IPS DF 6.9 (cell line): Measurements from ENCODE around the gene LDLRAD3.

Experiments
- DNase-seq: peaks from one replicate; pipeline ENCODE4 v3.0.0-alpha.2; 2013; ENCODE audit warnings: low read depth, low spot score
- H3K27ac ChIP-seq: one replicate; pipeline ENCODE4 v1.5.1; 2013; ENCODE audit warnings: low read length, control low read depth
- H3K27me3 ChIP-seq: 2 replicates; pipeline ENCODE4 v1.6.1; 2013; ENCODE audit warnings: mild to moderate bottlenecking, low read length; ENCODE audit not compliant: control insufficient read depth, insufficient read depth
- H3K36me3 ChIP-seq: 2 replicates; pipeline ENCODE4 v1.6.1; 2013; ENCODE audit warnings: low read length; ENCODE audit not compliant: control insufficient read depth, insufficient read depth
- H3K4me1 ChIP-seq: 2 replicates; pipeline ENCODE4 v1.6.1; 2013; ENCODE audit warnings: low read length; ENCODE audit not compliant: control insufficient read depth, insufficient read depth
- H3K4me3 ChIP-seq: 2 replicates; pipeline ENCODE4 v1.5.1; 2013; ENCODE audit warnings: mild to moderate bottlenecking, low read length
- H3K9me3 ChIP-seq: 2 replicates; pipeline ENCODE4 v1.6.1; 2013; ENCODE audit warnings: low read length, inconsistent platforms; ENCODE audit not compliant: control insufficient read depth, insufficient read depth
- WGBS: extraction: QIAGEN DNeasy Blood & Tissue Kit; methylation state at CpG from one replicate; pipeline ENCODE4 v1.1.7; 2013; ENCODE audit warnings: mixed read lengths, missing lambda C conversion rate; ENCODE audit not compliant: insufficient read length, insufficient coverage; 5-methylcytosine and 5-hydroxymethylcytosine counted together

Gene LDLRAD3

DNA sequence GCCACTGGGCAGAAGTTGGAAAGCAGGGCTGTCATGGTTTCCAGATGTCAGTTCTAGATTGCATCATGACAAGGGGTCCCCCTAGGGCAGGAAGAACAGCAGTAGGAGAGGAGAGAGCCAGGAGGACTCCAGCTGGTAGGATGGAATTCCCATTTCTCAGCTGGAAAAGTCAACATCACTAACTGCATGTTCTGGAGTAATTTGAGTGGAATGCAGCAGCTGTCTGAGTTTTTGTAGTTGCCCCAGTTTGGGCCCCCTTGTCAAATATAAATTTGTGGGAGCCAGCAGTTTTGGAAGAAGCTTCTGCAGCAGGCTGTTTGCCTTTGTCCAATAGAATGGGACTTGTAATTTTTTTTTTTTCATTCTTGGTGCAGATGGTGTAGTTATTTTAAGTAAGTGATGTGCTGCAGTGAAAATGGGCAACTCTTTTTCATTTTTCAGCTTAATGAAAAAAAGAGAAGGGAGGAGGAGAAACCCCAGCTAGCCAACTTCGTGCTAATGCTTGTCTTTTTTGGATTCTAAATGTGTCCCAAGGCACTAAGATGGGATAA is 86.9 kb downstream of the LDLRAD3 start:
- H3K36me3 ChIP-seq, result no peaks in the 10 kb centered on the region
- DNase-seq, result no peak
- WGBS, result no CpG with 5 or more reads among the region's 1 CpG
- H3K4me3 ChIP-seq, result no peak overlapping the region
- no peaks in the 10 kb centered on the region for H3K27me3 ChIP-seq
- H3K9me3 ChIP-seq, result no peaks in the 10 kb centered on the region
- no peak overlapping the region for H3K27ac ChIP-seq
- peaks cover 4% of the 10 kb centered on the region; the same call in 1 of the 2 replicates for H3K4me1 ChIP-seq

DNA sequence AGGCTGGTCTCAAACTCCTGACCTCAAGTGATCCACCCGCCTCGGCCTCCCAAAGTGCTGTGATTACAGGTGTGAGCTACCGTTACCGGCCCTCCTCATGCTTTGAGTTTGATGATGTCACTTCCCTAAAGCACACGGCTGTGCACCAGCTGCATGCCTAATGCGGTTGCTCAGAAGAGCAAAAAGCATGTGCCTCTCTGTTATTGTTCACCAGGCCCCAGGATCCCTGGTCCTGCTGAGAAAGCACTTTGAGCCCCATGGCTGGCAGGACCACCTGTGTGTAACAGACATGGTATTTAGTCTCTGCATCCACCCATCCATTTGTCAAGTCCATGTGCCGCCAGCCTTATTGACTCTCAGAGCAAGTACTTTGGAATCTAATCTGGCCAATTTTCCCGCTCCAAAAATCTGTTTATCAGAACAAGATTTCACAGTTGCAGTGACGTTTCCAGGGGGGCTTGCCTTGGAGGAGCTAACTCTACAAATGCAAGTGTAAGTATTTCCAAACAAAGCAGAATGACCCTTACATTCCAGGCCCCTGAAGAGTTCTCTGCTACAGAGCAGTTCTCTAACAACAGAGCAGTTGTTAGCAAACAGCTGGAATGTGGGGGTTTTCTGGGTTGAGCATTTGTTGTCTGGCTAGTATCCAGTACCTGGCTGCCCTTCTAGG is 89.4 kb downstream of the LDLRAD3 start:
- Histone ChIP-seq H3K27me3 (no peaks in the 10 kb centered on the region), H3K4me3 (no peak overlapping the region), H3K9me3 (no peaks in the 10 kb centered on the region), H3K4me1 (peaks cover 4% of the 10 kb centered on the region; the same call in 1 of the 2 replicates), H3K36me3 (no peaks in the 10 kb centered on the region), H3K27ac (no peak overlapping the region)
- WGBS, result no CpG with 5 or more reads among the region's 9 CpGs
- DNase-seq, result no peak

DNA sequence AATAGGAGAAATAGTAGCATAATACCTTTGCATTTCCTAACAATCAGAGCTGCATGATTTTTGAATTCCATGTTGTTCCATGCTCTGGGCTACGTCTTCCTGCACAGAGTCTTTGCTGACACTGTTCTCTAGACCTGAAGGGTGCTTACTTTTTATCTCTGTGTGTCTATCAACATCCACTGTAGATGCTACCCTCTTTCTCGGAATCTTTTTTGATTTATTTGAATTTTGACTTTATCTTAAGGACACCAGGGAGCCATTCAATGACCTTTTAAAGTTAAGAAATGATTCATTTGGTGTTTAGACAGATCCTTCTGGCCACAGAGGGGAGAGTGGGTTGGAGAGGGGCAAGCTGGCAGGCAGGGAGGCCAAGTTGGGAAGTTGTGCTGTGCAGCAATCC is 90.1 kb downstream of the LDLRAD3 start:
- Histone ChIP-seq H3K27me3 (no peaks in the 10 kb centered on the region), H3K27ac (no peak overlapping the region), H3K9me3 (no peaks in the 10 kb centered on the region), H3K4me3 (no peak overlapping the region), H3K4me1 (peaks cover 4% of the 10 kb centered on the region; the same call in 1 of the 2 replicates), H3K36me3 (no peaks in the 10 kb centered on the region)
- DNase-seq, result no peak
- WGBS, result no CpG with 5 or more reads among the region's 2 CpGs

DNA sequence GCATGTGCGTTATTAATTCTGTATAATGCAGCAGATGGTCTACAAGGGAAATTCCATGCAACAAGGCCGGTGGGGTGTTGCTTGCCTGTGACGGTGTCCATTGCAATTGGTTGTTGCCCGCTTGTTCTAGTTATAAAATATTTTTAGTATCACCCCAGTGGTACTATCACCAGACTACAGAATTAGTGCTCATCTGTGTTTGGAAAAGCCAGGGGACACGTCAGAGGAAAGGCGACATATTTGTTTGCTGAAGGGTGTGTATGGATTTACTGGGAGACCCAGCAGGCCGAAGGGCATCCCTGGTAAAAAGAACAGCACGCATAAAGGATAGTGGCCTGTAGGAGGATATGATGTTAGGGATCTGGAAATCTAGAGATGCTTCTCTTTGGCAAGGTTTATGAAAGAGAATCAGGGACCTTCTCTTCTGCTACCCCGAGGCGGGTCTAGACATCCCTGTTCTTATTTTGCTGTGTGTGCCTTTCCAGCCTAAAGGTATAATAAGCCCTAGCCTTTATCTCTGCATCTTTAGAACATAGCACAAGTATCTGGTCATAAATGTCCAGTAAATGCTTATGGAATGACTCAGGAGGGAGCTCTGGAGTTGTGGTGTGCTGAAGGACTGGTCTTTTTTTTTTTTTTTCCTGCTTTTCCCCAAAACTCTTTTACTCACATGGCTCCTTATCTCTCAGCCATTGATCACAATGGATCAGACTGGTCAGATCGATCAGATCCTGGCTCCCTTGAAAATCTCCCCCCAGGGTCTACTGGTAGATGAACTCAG is 90.9 kb downstream of the LDLRAD3 start:
- no peaks in the 10 kb centered on the region for H3K27me3 ChIP-seq
- H3K36me3 ChIP-seq, result no peaks in the 10 kb centered on the region
- peaks cover 4% of the 10 kb centered on the region; the same call in 1 of the 2 replicates for H3K4me1 ChIP-seq
- H3K4me3 ChIP-seq, result no peak overlapping the region
- WGBS, result no CpG with 5 or more reads among the region's 11 CpGs
- H3K9me3 ChIP-seq, result no peaks in the 10 kb centered on the region
- DNase-seq, result no peak
- H3K27ac ChIP-seq, result no peak overlapping the region

DNA sequence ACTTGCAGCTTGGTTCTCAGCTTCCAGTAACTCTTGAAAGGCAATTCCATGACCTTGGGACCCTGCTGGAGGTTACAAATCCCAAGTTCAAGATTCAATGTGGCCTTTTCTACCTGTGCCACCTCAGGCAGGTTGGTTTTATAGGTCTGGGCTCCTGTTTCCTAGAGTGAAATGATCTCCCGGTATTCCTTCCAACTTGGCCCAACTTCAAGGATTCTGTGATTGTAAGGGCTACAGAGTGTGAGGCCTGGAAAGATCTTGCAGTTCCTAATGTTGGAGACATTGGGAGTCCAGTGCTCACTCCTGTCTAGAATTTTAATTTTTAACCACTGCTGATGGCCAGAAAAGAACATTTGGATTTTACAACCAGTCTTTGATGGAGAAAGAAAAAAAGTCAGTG is 91.6 kb downstream of the LDLRAD3 start:
- Histone ChIP-seq H3K27ac (no peak overlapping the region), H3K36me3 (no peaks in the 10 kb centered on the region), H3K4me3 (no peak overlapping the region), H3K27me3 (no peaks in the 10 kb centered on the region), H3K4me1 (peaks cover 4% of the 10 kb centered on the region; the same call in 1 of the 2 replicates), H3K9me3 (no peaks in the 10 kb centered on the region)
- no CpG with 5 or more reads among the region's 1 CpG for WGBS
- no peak for DNase-seq

DNA sequence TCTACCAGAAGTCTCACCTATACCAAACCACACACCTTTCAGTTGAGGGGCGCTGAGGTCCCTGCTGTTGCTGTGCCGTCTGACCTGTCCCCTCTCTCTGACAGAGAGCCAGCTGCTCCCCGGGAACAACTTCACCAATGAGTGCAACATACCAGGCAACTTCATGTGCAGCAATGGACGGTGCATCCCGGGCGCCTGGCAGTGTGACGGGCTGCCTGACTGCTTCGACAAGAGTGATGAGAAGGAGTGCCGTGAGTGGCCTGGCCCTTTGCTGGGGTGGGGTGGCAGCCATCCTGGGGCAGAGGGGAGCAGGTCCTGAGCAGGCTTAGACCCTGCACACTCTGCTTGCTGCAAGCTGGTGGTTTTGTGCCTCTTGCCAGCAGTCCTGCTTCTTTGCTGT is 92.1 kb downstream of the LDLRAD3 start:
- H3K4me1 ChIP-seq, result peaks cover 4% of the 10 kb centered on the region; the same call in 1 of the 2 replicates
- no peak overlapping the region for H3K27ac ChIP-seq
- H3K36me3 ChIP-seq, result no peaks in the 10 kb centered on the region
- no peak for DNase-seq
- WGBS, result no CpG with 5 or more reads among the region's 9 CpGs
- no peaks in the 10 kb centered on the region for H3K9me3 ChIP-seq
- H3K4me3 ChIP-seq, result no peak overlapping the region
- no peaks in the 10 kb centered on the region for H3K27me3 ChIP-seq

DNA sequence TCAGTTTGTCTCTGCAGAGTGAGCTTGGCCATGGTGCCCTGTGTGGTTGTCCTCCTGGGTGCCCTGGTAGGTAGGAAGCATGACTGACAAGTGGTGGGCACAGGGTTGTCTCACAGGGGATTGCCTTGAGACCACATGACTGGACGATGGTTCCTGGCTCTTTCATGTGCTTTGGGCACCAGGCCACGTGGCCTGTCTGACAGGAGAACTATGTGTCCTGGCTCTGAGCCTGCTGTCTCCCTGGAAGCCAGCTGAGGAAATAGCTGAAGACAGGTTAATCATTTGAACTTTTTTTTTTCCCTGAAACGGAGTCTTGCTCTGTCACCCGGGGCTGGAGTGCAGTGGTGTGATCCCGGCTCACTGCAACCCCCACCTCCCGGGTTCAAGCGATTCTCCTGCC is 93.2 kb downstream of the LDLRAD3 start:
- peaks cover 4% of the 10 kb centered on the region; the same call in 1 of the 2 replicates for H3K4me1 ChIP-seq
- no peaks in the 10 kb centered on the region for H3K36me3 ChIP-seq
- DNase-seq, result no peak
- H3K27ac ChIP-seq, result no peak overlapping the region
- H3K4me3 ChIP-seq, result no peak overlapping the region
- no CpG with 5 or more reads among the region's 7 CpGs for WGBS
- H3K27me3 ChIP-seq, result no peaks in the 10 kb centered on the region
- H3K9me3 ChIP-seq, result no peaks in the 10 kb centered on the region

DNA sequence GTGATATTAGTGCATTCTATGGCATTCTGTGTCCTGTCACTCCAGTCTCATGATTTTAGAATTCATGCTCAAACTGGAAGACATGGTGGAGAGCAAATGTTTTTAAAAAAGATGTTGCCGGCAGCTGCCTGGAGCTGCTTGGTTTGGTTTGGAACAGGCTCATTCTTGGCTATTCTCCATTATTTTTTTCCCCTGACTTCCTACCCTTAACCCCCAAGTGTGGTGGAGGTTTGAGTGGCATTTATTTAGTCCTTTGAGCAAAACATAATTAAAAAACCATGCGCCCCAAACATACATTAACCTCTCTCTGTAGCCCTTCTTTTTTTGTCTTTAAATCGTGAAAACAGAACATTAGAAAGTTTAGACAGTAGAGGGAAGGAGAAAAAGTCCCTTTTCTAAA is 94.7 kb downstream of the LDLRAD3 start:
- Histone ChIP-seq H3K36me3 (no peaks in the 10 kb centered on the region), H3K9me3 (no peaks in the 10 kb centered on the region), H3K4me3 (no peak overlapping the region), H3K4me1 (peaks cover 1% of the 10 kb centered on the region; the same call in 1 of the 2 replicates), H3K27me3 (no peaks in the 10 kb centered on the region), H3K27ac (no peak overlapping the region)
- DNase-seq, result no peak
- no CpG with 5 or more reads among the region's 3 CpGs for WGBS

DNA sequence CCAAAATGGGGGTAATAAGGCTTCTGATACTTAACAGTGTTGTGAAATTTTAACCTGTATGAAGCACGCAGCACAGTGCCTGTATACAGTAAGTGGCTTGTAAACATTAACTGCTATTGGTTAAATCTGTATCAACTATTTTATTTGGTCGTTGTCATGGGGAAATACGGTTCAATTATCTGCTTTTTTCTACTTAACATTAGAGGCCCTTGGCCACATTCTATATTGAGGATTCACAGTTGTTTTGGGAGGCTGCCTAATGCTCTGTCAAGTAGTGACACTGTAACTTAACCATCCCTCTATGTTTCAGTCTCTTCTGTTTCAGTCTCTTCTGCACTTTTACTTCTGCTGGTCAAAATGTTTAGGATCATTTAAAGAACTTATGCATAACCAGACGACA is 95.6 kb downstream of the LDLRAD3 start:
- H3K27ac ChIP-seq, result no peak overlapping the region
- WGBS, result no CpG with 5 or more reads among the region's 4 CpGs
- H3K4me1 ChIP-seq, result no peaks in the 10 kb centered on the region
- no peaks in the 10 kb centered on the region for H3K36me3 ChIP-seq
- no peak for DNase-seq
- no peaks in the 10 kb centered on the region for H3K9me3 ChIP-seq
- H3K27me3 ChIP-seq, result no peaks in the 10 kb centered on the region
- H3K4me3 ChIP-seq, result no peak overlapping the region

DNA sequence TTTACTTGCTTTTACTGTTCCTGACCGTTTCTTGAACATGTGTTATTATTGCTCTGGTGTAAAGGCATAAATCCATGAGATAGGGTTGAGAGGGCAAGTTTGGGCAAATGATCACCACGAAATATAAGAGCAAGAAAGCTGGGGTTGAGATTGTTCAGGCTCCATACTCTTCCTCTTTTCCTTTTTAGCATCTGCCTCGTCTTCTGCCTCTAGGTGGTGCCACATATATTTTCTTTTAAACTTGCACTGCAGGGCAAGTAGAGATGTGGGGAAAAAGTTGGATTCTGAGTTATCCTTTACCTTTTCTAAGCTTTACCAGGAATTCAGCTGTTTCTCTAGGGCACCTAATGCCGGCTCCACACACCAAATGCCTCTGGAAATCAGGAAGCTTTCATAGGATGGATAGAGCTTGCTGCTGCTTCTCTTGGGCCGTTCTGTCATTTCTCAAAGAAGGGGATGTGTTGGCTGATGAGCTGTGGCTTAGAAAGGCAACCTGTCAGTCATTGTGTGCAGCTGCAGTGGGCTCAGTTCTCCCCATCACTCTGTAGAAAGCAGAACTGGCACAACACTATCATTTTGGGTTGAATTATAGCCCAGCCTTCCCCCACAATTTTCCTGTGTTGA is 98.2 kb downstream of the LDLRAD3 start:
- H3K27me3 ChIP-seq, result no peaks in the 10 kb centered on the region
- no peak for DNase-seq
- no peak overlapping the region for H3K4me3 ChIP-seq
- no peak overlapping the region for H3K27ac ChIP-seq
- no CpG with 5 or more reads among the region's 5 CpGs for WGBS
- no peaks in the 10 kb centered on the region for H3K4me1 ChIP-seq
- no peaks in the 10 kb centered on the region for H3K36me3 ChIP-seq
- H3K9me3 ChIP-seq, result no peaks in the 10 kb centered on the region
